Activated T-cell treated with anti-CD3 and anti-CD28 coated beads for 4 hours (primary cell): ENCODE results near the gene RFESD.

Experiments used
- DNase-seq: peaks from one replicate; pipeline ENCODE4 v3.0.0-alpha.2; 2020

Gene RFESD

DNA sequence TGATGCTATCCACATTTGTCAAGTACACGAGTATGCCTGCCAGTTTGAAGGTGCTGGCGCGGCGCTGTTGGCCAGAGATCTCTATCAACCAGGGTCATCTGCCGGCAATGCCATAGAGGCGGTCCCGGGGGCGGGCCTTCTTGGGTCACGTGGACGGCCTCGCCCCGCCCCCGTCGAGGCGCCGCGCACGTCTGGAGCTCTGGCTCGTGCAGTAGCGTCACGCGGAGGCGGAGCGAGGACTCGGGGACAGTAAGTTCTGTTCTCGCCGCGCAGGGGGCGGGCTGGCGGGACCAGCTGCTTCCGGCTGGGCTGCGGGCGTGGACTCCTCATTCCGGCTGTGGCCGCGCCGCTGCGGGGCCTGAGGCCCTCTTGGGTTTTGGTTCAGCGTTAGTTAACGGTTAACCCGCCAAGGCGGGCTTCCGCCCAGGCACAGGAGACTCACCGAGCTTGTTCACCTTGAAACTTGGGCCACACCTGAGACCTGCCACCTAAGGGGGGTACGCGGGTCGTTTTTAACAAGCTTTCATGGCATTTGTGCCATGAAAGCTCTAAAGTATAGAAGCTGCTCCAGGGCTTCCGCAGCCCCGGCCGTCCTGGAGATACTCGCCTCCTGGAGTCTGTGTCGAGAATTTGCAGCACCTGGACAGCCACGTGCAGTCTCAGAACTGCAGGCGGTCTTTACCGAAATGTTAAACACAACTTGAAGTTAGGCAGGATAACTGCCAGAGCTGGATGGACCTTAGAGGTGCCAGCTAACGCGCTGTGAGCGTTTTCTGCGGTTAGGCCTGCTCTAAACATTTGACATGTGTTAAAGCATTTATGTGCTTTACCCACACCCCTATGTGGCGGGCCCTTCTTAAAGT lies at the start of gene RFESD:
Gene RFESD (plus strand): TSS at position 209 of the 863 bp plus-strand sequence. CDS start 5,495 bp downstream, outside the sequence.
- DNase-seq: peak; percentile 92

DNA sequence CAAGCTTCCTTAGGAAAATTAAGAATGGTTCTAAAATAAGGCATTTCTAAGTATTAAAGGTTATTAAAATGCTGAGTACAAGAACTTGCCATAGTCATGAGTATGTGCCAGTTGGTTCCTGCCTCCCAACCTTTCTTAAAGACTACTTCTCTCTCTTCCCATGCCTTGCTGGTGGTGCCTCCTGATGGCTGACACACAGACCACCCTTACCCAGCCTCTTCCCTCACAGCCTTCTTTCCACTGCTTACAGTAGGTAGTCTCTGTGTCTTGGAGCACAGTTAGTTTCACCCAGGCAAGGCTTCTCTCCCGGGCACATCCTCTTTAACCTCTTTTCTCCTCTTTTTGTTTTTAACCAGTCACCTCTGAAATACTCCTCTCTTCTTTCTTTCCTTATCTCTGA lies 47.3 kb upstream of the RFESD start:
- no peak for DNase-seq

DNA sequence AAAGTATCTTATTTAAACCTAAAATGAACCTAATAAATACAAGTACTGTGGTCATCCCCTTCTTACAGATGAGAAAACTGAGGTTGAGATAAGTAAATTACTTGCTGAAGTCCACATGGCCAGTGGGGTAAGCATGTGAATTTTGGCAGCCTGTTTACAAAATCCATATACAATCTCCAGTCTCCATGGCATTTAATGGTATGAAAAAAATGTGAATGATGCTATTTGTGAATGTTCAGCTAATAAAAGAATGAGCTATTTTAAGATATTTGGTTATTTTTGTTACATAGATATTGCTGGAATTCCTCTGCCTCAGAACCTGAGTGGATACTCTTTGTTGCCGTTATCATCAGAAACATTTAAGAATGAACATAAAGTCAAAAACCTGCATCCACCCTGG lies 46.0 kb upstream of the RFESD start:
- no peak for DNase-seq

GRCh38 chr5:95605786-95606185 lies 40.8 kb upstream of the RFESD start:
- DNase-seq: no peak

- no peak for DNase-seq
These were observed 40.2 kb upstream of the RFESD start for GRCh38 chr5:95606419-95606818.

GRCh38 chr5:95609711-95610110 lies 36.9 kb upstream of the RFESD start:
- no peak for DNase-seq

DNA sequence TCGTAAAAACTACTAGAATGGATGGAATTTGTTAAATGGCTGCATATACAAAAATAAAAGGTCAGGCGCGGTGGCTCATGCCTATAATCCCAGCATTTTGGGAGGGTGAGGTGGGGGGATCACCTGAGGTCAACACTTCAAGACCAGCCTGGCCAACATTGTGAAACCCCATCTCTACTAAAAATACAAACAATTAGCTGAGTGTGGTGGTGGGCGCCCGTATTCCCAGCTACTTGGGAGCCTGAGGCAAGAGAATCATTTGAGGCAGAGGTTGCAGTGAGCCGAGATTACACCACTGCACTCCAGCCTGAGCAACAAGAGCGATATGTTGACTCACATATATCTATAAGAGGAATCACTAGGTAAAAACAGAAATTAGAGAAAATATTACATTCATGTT lies 36.0 kb upstream of the RFESD start:
- DNase-seq: no peak

DNA sequence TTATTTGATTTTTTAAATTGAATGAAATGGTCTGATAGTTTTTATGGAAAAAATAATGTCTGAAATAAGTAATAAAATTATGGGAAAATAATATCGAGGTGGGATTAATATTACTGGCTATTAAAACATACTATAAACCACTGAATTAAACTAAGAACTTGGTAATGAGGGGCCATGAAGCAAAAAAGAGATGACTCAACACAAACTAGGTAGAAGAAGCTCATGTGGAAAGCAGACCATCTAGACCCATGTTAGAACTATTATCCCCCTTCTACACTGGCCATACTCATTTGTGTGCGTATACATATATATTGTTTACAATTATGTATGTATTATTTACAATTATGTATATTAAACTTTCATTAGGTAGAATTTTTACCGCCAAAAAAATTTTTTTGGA lies 35.2 kb upstream of the RFESD start:
- no peak for DNase-seq

DNA sequence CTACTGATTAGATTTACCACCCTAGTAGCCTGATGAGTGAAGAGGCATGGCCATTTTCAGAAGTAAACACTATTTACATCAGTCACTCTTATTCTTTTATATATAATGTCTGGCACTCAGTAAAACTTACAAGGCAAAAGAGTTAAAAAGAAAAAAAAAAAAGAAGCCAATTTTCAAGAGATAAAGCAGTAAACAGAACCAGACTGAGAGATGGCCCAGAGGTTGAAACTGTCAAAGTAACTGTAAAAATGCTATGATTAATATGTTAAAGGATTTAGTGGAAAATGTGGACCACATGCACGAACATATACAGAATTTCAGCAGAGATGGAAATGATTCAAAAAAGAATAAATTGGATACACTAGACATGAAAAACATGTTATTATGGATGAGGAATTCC lies 33.1 kb upstream of the RFESD start:
- no peak for DNase-seq

GRCh38 chr5:95615164-95615467 lies 31.5 kb upstream of the RFESD start:
- no peak for DNase-seq

GRCh38 chr5:95617057-95617456 lies 29.5 kb upstream of the RFESD start:
- DNase-seq: no peak

DNA sequence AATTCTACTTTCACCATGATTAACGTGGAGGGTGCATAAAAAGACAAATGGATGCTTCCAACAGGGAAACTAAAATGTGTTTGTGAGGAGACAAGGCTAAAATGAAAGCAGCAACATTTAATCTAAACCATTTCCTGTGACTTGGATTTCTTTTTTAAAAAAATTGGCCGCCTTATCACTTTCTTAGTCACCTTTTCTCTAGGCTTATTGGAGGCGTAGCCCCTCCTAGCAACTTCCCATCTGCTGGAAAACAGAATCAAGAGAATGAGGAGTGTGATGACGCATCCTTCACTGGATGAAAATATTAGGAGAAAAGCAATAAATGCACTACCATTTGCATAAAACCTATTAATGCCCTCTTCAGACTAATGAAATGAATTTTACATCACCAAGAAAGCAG lies 27.5 kb upstream of the RFESD start:
- DNase-seq: no peak

DNA sequence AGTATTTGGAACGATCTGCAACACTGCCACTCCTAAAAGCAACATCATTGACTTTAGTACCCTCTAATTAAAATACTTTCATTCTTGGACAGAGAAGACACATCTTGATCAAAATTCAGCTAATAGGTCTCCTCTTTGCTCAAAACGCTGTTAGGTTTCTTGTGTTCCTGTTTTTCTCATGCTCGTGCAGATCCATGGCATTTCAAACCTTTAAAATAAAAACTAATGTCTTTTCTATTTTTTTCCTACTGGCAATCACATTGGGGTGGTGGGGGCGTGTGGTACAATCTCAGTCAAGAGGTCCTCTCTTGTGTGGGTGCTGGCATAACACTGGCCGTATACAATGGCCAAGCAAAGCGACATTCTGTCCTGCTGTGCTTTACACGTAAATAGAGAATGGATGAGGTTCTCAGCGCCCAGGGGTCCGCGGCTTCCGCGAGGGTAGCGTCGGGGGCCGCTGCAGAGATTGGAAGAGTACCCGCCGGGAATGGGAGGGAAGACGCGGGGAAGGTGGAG lies 27.0 kb upstream of the RFESD start:
- no peak for DNase-seq

- DNase-seq: no peak
These were observed 26.3 kb upstream of the RFESD start, which contains the start of gene GPR150 for GRCh38 chr5:95620030-95620869. Gene GPR150, plus strand, starts transcription at chr5:95620087. Its CDS starts 189 bp downstream, at chr5:95620276.

GRCh38 chr5:95620870-95621838 lies 25.4 kb upstream of the RFESD start:
- no peak for DNase-seq

- DNase-seq: no peak
These were observed 24.5 kb upstream of the RFESD start for GRCh38 chr5:95621839-95622629.

DNA sequence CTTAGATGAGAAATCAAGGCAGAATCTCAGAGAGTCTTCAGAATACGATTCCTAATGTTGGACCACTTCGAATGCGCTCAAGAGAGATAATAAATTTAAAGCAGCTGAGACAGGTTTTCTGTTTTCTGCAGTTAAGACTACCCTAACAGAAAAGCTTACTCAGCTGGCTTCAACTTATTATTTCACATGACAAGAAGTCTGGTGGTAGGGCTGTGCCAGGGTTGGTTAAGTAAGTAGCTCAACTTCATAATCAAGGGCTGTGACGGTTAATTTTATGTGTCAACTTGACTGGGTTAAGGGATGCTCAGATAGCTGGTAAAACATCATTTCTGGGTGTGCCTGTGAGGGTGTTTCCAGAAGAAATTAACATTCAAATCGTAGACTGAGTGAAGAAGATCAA lies 22.9 kb upstream of the RFESD start:
- DNase-seq: no peak

GRCh38 chr5:95624368-95624767 lies 22.2 kb upstream of the RFESD start:
- DNase-seq: no peak

DNA sequence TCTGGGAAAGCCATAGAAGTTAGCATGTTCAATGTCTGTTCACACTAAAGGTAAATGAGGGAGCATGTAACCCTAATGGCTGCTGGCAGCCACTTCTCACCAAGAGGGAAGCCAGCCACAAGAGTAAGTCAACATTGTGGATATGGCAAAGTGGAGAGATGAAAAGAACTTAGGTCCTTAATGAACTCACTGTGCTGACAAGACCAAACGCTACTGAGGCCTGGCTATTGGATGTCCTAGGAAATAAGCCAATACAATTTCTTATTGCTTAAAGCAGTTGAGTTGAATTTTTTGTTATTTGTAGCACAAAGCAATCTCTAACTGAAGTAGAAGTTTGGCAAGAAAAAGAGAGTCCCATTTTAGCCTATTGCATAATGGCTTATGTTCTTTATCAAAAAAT lies 19.9 kb upstream of the RFESD start:
- no peak for DNase-seq

DNA sequence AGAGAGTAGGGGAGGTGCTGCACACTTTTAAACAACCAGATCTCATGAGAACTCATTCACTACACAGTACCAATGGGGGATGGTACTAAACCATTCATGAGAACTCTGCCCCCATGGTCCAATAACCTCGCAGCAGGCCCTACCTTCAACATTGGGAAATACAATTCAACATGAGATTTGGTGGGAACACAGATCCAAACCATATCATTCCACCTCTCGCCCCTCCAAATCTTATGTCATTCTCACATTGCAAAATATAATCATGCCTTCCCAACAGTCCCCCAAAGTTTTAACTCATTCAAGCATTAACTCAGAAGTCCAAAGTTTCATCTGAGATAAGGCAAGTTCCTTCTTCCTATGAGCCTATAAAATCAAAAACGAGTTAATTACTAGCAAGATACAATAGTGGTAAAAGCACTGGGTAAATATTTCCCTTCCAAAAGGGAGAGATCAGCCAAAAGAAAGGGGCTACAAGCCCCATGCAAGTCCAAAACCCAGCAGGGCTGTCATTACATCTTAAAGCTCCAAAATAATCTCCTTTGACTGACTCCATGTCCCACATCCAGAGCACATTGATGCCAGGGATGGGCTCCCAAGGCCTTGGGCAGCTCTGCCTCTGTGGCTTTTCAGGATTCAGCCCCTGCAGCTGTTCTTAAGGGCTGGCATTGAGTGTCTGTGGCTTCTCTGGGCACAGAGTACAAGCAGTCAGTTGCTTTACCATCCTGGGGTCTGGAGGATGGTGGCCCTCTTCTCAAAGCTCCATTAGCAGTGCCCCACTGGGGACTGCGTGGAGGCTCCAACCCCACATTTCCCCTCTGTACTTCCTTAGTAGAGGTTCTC lies 18.4 kb upstream of the RFESD start:
- DNase-seq: no peak

DNA sequence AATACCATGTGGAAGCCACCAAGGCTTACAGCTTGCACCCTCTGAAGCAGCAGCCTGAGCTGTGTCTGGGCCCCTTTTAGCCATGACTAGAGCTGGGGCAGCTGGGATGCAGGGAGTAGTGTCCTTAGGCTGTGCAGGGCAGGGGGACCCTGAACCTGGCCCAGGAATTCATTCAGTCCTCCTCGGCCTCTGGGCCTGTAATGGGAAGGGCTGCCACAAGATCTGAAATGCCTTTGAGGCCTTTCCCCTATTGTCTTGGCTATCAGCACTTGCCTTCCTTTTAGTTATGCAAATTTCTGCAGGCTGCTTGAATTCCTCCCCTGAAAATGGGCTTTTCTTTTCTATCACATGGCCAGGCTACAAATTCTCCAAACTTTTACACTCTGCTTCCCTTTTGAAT lies 17.6 kb upstream of the RFESD start:
- DNase-seq: no peak
